Lower leg skin (tissue), 4 donors: ENCODE data around the gene ACTG2. TPM values are rescaled to one million over a fixed set of nuclear protein-coding genes. Genes with fewer than 3 reads are reported as not detected.
"Not testable (repeated sequence)": the region's sequence is repeated elsewhere in the genome, so short reads cannot be mapped to it uniquely, and the experiment has no call there.

Experiments used
- DNase-seq, 2 donors: peaks; one replicate each; pipeline ENCODE4 v3.0.0-alpha.2; 2019; ENCODE audit warnings: low spot score in 2 of 2
- H3K4me3 ChIP-seq: fragments of 200-600 bp; sonication (generic); 2 replicates; pipeline ENCODE4 v1.5.1; 2017; ENCODE audit warnings: mild to moderate bottlenecking, low read depth; ENCODE audit not compliant: poor library complexity, severe bottlenecking
- CTCF ChIP-seq, 3 donors: fragments of 450-650 bp; IDR thresholded peaks; one replicate each; pipeline ENCODE4 v1.5.1; 2016; ENCODE audit warnings: antibody characterized with exemption in 3 of 3, mild to moderate bottlenecking in 3 of 3, moderate library complexity in 2 of 3
- POLR2A ChIP-seq, 2 donors: fragments of 450-650 bp; IDR thresholded peaks; one replicate each; pipeline ENCODE4 v1.6.1; 2016 to 2017; ENCODE audit warnings: antibody characterized with exemption in 2 of 2, mild to moderate bottlenecking in 1 of 2, moderate library complexity in 1 of 2
- WGBS, 2 donors: methylation state at CpG; one replicate each; pipeline ENCODE4 v1.1.5; 2018; 5-methylcytosine and 5-hydroxymethylcytosine counted together
- intact Hi-C: fragments of 100-400 bp; cut with DNase I; formaldehyde crosslinking; loops from one replicate; pipeline ENCODE4 v1.15.0; 2023; ENCODE audit warnings: low total_unique reads
- total RNA-seq, 4 donors: library from RNA; depleted of rRNA; stranded (reverse); fragments of >200 nt; gene quantifications; one replicate each; pipeline ENCODE4 v1.1.0, GENCODE V29; 2016

The ACTG2 gene
- total RNA-seq, 4 donors from 2014 or later, result 4.9 to 75.4 (median 9.4) TPM

- intact Hi-C loops, result no loop called here
- no peak for DNase-seq
- no peak overlapping the region for H3K4me3 ChIP-seq
- TF ChIP-seq CTCF (IDR thresholded peaks at IDR 0.05), result no peak
- no peak for TF ChIP-seq POLR2A (IDR thresholded peaks at IDR 0.05)
- 48 to 63% methylated on average over 9 of the region's 9 CpGs for WGBS, 2 donors
These were observed 15.6 kb upstream of the ACTG2 start for GRCh38 chr2:73877071-73877802.

GRCh38 chr2:73877984-73878383, 14.8 kb upstream of the ACTG2 start:
- intact Hi-C loops, DNase-seq, H3K4me3 ChIP-seq: not testable (repeated sequence)
- WGBS, 2 donors, result 89 to 91% methylated on average over 5 of the region's 5 CpGs

GRCh38 chr2:73885406-73885805, 7.4 kb upstream of the ACTG2 start:
- TF ChIP-seq CTCF (IDR thresholded peaks at IDR 0.05) (no peak), POLR2A (IDR thresholded peaks at IDR 0.05) (no peak)
- no peak overlapping the region for H3K4me3 ChIP-seq
- intact Hi-C loops, result no loop called here
- 37 to 55% methylated on average over 2 of the region's 2 CpGs for WGBS, 2 donors
- DNase-seq, result no peak

- TF ChIP-seq POLR2A (IDR thresholded peaks at IDR 0.05) (no peak), CTCF (IDR thresholded peaks at IDR 0.05) (no peak)
- H3K4me3 ChIP-seq, result no peak overlapping the region
- WGBS, 2 donors, result 86 to 90% methylated on average over 4 of the region's 4 CpGs
- intact Hi-C loops, result no loop called here
- DNase-seq, result peak in 1 of 2 donors; percentile 2
These were observed 6.5 kb upstream of the ACTG2 start for GRCh38 chr2:73886357-73886756.

- peak in 1 of 2 donors; percentile 2 for DNase-seq
- H3K4me3 ChIP-seq, intact Hi-C loops: not testable (repeated sequence)
- 79% methylated on average over 11 of the region's 11 CpGs for WGBS, 2 donors
These were observed 5.0 kb upstream of the ACTG2 start for GRCh38 chr2:73887596-73888353.

GRCh38 chr2:73888388-73888787, 4.4 kb upstream of the ACTG2 start:
- no peak overlapping the region for H3K4me3 ChIP-seq
- DNase-seq, result no peak
- TF ChIP-seq CTCF (IDR thresholded peaks at IDR 0.05) (no peak), POLR2A (IDR thresholded peaks at IDR 0.05) (no peak)
- 75 to 82% methylated on average over 2 of the region's 2 CpGs for WGBS, 2 donors
- intact Hi-C loops, result no loop called here
